Measurements from ENCODE around the gene WBP11.

DNA sequence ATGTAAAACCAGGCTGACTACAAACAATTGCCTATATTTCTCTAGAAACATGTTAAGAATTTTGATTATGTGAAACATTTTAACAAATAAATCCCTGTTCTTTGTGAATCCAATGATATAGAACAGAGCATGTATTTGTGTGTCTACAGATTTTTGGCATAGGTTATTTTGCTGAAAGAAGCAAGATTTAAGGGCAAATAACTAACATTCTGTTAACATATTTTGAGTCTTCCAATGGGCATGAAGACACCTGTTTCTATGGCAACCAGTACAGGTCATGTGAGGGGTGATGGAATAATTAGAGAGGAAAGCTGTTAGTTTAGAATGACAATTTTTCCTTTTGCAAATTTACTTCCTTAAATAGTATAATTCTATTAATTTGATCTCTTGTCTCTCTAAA is 31.2 kb upstream of the WBP11 start:
- TF ChIP-seq, protein P1, sequence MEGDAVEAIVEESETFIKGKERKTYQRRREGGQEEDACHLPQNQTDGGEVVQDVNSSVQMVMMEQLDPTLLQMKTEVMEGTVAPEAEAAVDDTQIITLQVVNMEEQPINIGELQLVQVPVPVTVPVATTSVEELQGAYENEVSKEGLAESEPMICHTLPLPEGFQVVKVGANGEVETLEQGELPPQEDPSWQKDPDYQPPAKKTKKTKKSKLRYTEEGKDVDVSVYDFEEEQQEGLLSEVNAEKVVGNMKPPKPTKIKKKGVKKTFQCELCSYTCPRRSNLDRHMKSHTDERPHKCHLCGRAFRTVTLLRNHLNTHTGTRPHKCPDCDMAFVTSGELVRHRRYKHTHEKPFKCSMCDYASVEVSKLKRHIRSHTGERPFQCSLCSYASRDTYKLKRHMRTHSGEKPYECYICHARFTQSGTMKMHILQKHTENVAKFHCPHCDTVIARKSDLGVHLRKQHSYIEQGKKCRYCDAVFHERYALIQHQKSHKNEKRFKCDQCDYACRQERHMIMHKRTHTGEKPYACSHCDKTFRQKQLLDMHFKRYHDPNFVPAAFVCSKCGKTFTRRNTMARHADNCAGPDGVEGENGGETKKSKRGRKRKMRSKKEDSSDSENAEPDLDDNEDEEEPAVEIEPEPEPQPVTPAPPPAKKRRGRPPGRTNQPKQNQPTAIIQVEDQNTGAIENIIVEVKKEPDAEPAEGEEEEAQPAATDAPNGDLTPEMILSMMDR (IDR thresholded peaks at IDR 0.05), result no peak
- TF ChIP-seq ZFX (IDR thresholded peaks at IDR 0.05; ENCODE audit: borderline replicate concordance), result no peak

All from 22Rv1 (cell line).